Measurements from ENCODE around the gene MRPL16.
"Not testable (repeated sequence)": the region's sequence is repeated elsewhere in the genome, so short reads cannot be mapped to it uniquely, and the experiment has no call there.

MRPL16 gene

DNA sequence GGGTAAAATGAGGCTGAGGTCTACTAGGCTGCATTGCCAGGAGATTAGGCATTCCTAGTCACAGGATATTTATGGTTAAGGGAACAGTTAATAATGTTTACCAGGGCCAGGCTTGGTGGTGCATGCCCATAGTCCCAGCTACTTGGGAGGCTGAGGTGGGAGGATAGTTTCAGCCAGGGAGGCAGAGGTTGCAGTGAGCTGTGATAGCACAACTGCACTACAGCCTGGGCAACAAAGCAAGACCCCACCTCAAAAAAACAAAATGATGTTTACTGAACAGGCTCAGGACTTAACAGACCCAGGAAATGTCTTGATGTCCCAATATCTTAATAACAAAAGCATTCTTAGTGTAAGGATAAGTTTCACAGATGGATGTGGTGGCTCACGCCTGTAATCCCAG is 2.8 kb upstream of the MRPL16 start:
- in situ Hi-C loops (cut with HindIII; ENCODE audit: low sequenced_read_pairs): no loop called here

DNA sequence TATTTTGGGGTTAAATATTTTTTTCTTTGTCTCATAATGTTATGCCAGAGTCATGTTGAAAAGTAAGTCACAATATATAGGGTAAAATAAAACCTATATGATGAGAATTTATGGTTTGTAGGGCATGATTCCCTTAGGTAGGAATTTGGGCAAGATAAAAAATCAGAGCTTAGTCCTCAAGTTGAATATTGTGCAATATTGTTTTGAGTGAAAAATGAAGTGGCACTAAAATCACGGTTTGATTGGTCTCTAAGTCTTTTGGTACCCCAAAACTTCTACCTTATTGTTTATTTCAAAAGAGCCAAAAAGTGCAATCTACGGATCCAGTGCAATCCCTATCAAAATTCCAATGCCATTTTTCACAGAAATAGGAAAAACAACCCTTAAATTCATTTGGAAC is 1.6 kb upstream of the MRPL16 start:
- in situ Hi-C loops (cut with HindIII; ENCODE audit: low sequenced_read_pairs): no loop called here

DNA sequence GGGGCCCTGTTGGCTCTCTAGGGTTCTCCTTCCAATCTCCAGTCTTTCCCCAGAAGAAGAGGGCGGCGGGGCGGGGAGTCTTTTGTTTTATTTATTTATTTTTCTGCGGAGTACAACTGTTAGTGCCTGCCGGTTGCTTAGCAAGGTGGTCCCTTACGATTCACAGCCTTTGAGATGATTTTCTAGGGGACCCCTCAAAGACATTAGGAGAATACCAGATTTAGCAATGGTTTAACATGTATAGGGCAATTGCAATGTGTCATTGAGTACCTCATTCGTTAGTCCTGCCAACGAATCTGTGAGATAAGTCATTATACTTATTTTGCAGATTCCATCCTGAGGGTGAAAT is 307 bp upstream of the MRPL16 start:
- in situ Hi-C loops (cut with HindIII; ENCODE audit: low sequenced_read_pairs): no loop called here

DNA sequence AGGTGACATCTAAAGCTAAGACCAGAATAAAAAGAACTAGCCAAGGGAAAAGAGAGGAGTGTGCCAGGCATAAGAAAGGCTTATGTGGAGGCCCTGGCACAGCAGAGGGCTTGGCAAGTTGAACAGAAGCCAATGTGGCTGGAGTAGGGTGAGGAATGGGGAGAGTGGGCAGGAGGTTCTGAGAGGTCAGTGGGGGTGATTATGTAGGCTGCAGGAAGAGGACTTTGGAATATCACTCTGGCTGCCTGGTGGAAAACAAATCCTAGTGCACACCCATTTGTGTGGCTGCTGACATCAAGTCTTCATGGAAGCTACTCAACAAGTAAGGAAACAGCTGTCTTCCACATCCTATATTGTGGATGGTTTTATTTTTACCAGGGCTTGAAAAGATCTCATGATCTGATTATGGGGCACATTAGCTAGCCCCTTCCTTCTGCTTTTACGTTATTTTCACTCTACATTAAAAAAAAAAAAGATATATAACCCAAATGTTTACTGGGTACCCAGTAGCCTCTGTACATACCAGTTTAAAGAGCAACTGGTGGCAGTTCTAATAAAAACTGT is 3.4 kb downstream of the MRPL16 start:
- in situ Hi-C loops (cut with HindIII; ENCODE audit: low sequenced_read_pairs): no loop called here

DNA sequence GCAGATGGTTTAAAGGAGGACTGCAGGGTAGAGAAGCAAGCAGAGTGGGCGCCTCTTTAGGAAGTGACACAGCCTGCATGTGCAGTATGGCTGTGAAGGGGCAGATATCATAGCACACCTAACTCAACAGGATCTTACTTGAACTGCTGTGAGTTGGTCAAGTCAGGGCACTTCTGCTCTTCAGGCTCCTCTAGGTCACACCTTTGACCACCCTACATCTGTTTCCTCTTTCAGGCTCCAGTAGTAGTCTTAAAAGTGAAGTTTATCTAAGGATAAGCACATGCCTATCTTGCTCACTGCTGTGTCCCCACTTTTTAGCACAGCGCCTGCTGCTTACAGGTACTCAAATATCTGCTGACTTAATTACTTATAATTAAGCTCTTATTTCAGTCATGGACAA is 6.5 kb downstream of the MRPL16 start:
- in situ Hi-C loops (cut with HindIII; ENCODE audit: low sequenced_read_pairs): no loop called here

DNA sequence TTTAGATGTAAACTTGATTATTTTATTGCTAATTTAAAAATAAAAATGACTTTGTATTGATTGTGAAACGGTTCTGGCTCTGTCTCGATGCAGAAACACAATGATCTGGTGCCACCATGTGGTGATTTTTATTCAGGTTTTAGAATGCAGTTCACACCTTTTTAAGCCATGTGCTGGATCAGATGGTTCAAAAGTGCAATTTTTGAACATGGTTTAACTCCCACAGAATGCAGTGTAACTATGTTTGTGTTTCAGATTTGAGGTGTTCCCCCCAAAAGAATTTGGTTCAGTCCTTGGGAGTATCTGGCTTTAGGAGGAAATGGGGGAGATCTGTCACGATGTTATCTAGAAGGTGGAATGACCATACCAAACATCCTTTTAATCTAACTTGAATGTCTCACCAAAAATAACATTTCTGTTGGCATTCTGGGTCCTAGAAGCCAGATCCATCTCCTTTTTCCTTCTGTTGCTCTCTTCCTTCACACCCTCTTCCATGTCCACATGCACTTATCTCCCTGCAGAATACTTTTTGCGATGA is 7.9 kb downstream of the MRPL16 start:
- in situ Hi-C loops (cut with HindIII; ENCODE audit: low sequenced_read_pairs): no loop called here

DNA sequence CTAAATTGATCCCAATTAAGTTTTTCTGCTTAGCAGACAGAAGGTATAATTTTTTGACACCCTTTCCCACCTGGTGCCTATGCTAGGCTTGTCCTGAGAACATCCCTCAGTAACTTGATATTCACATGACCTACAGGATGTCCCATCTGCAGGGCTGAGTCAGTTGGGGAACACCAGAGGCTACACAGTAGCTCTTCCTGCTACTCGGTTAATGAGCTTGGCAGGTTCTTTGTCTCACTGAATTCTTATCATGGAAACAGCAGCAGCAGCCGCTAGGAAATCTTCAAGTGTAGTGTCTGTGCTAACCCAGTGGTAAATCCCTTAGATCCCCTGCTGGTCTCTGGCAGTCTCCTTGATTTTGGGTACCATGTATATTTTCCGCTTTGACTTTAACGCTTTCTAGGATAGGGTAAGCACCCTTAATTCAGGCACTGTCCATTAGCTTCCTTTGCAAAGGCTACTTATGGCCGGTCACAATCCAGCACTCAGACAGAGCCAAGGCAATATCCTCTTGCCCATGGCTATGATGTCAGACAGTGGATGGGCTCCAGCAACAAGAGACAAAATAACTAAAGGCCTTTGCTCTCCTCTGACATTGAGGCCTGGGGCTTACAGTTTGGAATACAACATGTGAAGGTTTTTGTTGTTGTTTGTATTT is 8.5 kb downstream of the MRPL16 start:
- in situ Hi-C loops (cut with HindIII; ENCODE audit: low sequenced_read_pairs): no loop called here

DNA sequence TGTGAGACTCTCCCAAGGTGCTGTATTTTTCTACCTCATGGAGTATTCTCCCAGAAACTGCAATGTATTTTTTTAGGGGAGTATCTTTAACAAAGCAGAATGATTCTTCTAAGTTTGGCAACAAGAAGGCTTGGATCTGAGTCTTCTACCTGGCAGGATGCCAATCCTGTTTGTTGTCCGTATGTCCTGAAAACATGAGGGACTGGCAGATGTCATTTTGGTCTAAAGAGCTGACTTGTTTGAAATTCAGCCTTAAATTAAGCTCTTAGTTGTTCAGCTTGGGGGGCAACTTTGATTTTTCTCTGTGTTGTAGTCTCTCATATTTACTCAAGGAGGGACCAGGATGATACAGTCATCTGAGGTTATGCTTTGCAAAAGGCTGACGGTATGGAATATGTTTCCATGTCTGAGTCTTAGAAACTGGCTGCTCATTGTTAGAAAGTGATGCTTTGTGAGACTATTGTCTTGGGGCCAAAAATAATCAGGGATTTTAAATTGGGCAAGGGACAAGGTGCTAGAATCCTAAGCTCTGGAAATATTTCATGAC is 9.3 kb downstream of the MRPL16 start:
- in situ Hi-C loops (cut with HindIII; ENCODE audit: low sequenced_read_pairs): no loop called here

DNA sequence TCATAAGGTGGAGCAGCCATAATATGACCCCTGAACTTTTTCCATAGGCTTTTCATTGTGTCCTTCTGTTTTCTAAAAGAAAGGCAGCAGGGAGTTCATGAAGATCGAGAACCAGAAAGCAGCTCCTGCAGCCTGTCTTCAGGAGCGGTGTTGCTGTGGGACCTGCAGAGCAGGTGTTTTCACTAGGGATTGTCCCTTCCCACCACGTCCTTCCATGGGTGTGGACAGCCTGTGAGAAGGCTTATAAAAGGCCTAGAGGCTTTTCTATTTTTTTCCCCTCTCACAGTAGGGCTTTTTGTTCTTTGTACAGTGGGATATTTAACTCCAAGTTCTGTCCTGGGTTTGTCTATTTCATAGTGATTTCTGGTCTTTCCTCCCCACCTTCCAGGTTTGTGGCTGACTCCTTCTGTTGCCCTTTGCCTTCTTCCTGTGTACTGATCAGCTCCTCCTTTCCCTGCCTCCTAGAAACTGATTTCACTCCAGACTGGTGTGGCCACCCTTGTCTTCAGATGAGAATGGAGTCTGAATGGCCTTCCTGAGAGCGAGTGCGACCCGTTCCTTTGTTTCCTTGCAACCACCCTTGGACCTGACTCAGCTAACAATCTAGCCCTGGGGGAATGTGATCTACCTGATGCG is 10.1 kb downstream of the MRPL16 start:
- in situ Hi-C loops (cut with HindIII; ENCODE audit: low sequenced_read_pairs): no loop called here

DNA sequence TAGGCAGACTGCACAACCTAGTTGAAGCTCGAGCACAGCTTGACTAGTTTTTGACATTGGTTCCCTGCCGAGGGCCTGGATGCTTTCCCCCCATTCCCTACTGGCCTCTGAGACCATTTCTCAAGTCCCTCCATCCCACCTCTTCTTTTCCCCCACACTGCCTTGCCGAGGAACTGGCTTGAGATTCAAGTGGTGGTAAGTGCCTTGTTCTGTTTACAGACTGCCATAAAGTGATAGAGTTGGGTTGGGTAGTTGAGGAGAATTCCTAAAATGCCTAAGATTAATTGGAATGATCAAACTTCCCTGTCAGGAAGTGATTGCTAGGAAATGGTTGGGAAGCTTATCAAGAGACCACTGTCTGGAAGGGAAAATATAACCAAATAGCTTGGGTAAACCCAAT is 16.2 kb downstream of the MRPL16 start:
- in situ Hi-C loops (cut with HindIII; ENCODE audit: low sequenced_read_pairs): no loop called here

DNA sequence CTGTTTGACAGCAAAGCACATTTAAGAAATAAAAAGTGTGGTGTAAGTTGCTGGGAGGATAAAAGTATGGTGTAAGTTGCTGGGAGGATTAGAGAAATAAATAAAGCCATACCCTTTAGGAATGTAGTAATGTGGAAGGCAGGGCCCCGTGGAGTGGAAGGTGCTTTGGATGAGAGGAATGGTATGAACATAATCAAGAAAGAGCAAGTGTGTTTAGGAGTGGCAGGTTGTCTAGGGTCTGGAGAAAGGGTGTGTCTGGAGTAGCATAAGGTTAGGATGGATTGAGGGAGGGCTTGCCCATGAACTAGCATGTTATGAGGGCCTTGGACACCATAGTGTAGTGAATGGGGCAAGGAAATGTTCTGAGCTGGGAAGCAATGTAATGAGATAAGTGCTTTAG is 18.1 kb downstream of the MRPL16 start:
- in situ Hi-C loops (cut with HindIII; ENCODE audit: low sequenced_read_pairs): no loop called here

DNA sequence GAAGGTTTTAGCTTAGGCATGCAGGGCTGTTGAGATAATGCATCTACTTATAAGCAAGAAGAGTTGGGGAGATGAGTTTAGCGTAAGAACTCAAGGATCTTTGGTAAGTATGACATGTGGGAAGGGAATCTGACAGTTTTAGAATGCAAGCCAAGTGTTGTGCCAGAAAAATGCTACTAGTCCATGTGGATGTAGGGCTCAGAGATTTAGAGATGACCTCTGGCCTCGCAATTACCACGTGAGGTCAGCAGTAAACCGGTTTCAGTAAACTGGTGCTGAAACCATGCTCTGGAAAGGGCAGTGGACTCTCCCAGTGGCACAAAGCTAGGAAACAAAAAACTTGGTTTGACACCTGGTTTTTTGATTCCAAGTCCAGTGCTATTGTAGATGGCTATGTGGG is 18.9 kb downstream of the MRPL16 start:
- in situ Hi-C loops (cut with HindIII; ENCODE audit: low sequenced_read_pairs): no loop called here

DNA sequence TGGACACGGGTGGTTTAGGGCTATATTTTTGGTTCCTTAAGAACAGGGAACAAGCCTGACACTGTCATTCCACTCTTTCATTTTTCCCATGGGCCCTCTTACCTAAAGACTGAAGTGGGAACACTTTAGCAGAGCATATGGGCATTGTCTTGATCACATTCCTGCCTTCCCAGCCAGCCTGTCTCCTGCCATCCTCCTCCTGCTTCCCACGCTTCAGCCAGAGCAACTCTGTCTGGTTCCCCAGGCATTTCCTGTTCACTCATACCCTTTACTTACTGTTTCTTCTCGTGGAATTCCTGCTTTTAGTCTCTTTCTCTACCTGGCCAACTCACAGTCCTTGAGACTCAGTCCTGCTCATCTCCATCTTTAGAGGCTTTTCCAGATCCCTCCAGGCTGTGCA is 22.8 kb downstream of the MRPL16 start:
- in situ Hi-C loops (cut with HindIII; ENCODE audit: low sequenced_read_pairs): no loop called here

DNA sequence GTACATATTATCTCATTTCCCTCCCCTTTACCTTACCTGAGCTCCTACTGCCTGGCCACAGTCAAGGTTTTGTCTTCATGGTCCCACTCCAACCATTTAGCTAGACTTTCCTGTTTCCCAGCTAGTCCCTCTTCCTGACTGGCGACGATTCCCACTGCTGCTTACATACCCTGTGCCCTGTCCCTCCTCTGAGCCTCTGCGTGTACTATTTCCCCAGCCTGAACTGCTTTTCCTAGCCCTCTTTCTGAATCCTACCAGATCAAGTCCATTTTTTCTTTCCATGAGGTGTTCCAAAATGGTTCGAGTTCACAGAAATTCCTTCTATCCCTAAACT is 23.4 kb downstream of the MRPL16 start:
- in situ Hi-C loops (cut with HindIII; ENCODE audit: low sequenced_read_pairs): no loop called here

DNA sequence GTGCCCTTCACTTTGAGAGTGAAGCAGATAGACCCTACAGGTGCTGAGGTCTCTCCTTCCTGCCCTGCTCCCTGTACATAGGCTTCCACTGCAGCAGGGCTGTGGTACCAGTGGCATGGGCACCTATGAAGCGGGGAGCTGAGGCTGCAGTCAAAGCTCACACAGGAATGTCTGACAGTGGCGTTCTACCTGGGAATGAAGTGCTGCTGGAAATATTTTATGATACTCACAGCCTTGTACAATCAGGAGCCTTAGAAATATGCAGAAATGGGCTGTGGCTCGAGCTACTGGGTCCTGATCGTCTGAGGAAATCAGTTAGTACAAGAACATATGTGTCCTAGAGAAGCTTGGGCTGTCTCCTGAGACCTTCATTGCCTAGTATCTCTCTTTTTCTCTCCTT is 24.8 kb downstream of the MRPL16 start:
- in situ Hi-C loops (cut with HindIII; ENCODE audit: low sequenced_read_pairs): no loop called here

DNA sequence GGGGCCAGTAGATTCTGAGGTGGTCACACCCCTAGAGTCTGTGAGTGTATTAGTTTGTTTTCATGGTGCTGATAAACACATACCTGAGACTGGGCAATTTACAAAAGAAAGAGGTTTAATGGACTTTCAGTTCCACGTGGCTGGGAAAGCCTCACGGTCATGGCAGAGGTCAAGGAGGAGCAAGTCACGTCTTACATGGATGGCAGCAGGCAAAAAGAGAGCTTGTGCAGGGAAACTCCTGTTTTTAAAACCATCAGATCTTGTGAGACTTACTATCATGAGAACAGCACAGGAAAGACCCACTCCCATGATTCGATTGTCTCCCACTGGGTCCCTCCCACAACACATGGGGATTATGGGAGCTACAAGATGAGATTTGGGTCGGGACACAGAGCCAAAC is 26.1 kb downstream of the MRPL16 start:
- in situ Hi-C loops (cut with HindIII; ENCODE audit: low sequenced_read_pairs): not testable (repeated sequence)

DNA sequence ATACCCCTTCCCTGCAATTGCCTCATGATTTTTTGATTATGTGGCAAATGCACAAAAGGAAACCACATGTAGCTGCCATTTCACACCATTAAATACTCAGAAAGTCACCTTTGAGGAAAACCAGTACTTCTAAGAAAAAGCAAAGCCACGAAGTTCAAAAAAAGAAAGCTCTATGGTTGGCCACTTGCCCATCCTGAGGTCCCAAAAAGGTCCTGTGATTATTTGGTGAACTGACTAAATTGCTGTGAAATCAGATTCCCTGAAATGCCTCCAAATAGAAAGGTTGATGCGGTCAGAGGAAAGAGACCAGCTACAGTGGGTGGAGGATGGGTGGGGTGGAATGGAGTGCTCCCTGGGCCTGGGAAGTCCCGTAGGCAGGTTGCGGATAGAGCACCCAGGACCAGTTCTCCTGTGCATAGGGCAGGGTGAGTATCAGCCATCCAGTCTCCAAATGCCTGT is 26.9 kb downstream of the MRPL16 start:
- in situ Hi-C loops (cut with HindIII; ENCODE audit: low sequenced_read_pairs): no loop called here

DNA sequence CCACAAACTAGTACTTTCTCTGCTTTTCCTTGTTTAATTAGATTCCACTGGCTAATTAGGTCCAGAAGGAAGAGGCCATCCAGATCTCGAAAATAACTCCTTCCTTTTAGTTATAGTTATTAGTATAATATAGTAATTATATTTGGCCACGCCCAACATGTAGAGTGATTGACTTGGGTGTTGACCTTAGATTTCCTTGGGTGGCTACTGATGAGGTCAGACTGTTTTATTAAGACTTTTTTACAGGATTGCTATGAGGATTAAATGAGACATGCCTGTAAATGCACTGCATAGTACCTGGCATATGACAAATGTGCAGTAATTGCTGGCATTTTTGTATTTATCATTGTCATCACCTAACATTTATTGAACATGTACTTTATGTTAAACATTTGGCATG is 28.5 kb downstream of the MRPL16 start:
- in situ Hi-C loops (cut with HindIII; ENCODE audit: low sequenced_read_pairs): no loop called here

DNA sequence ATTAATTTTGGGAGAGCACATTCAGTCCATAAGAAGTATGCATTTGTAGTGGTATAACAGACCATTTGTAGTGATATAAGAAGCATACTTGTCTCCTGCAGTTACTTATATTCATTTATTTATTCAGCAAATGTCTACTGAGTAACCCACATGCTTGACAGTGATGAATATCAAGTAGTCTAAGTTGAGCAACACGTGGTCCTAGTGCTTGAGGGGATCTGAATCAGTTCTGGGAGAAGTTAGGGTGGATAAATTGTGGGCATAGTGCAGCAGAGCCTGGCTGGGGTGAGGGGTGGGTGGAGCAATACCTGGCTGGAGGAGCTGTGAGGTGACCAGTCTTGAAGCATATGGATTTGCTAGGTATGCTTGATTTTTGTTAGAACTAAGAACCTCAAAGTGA is 31.1 kb downstream of the MRPL16 start:
- in situ Hi-C loops (cut with HindIII; ENCODE audit: low sequenced_read_pairs): no loop called here

DNA sequence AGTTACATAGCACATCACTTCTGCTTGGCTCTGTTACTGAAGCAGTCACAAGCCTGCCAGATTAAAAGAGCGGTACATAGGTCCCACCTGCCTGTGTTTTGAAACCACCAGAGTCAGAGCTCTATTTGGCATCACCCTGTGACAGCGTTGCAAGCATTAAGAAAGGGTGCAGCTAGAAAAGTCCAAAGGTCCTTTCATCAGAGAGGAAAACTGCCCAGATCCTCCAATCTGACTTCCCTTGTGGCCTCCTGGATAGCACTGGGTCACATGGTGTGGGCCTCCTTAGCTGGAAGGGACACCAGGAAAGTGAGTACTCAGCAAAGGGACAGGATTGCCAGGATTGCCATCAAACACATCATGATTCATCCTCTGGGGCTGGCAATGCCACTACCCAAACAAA is 32.5 kb downstream of the MRPL16 start:
- in situ Hi-C loops (cut with HindIII; ENCODE audit: low sequenced_read_pairs): no loop called here

DNA sequence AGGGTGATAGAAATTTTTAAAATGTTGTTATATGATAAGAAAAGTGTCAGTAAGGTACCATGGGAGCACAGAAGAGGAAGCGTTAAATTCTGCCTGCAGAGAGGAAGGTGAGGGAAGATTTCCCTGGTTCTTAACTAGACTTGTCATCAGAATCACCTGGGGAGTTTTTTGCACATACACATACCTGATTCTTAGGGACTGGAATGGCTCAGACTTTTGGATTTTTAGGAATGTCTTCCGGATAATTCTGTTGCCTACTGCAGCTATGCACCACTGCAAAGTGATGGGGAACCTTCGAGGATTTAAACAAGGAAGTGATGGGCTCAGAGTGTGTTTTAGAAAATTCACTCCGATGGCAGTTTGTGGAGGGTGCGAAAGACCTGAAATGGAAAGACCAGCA is 33.5 kb downstream of the MRPL16 start:
- in situ Hi-C loops (cut with HindIII; ENCODE audit: low sequenced_read_pairs): no loop called here

Data from endothelial cell of hepatic sinusoid (primary cell).